Activated CD8-positive, alpha-beta T cell treated with anti-CD3 and anti-CD28 coated beads for 36 hours (primary cell): Measurements from ENCODE around the gene LEF1. TPM values are rescaled to one million over a fixed set of nuclear protein-coding genes. Genes with fewer than 3 reads are reported as not detected.
A peak's percentile ranks its signal among the peaks of the same experiment; 100 is the strongest.

Experiments
- ATAC-seq: fragments of 200-7000 bp; cut with Tn5 transposase; one replicate; pipeline ENCODE4 v1.10.0; 2021; ENCODE audit warnings: mild to moderate bottlenecking, moderate library complexity
- CTCF ChIA-PET: fragments of 350-600 bp; sonication (Branson Sonifier 250); formaldehyde crosslinking; loops from one replicate; lab custom pipeline; 2021; ENCODE audit warnings: antibody characterized with exemption; lab: Charles Lee
- POLR2A ChIA-PET: fragments of 350-600 bp; sonication (Branson Sonifier 250); formaldehyde crosslinking; loops from one replicate; lab custom pipeline; 2021; ENCODE audit warnings: antibody characterized with exemption; lab: Charles Lee
- DNase-seq: peaks from one replicate; pipeline ENCODE4 v3.0.0-alpha.2; 2020
- H3K27ac Mint-ChIP-seq: one replicate; pipeline ENCODE4 v1.8.0; 2021; ENCODE audit warnings: mild to moderate bottlenecking, mixed read lengths
- H3K27me3 Mint-ChIP-seq: one replicate; pipeline ENCODE4 v1.8.0; 2021; ENCODE audit warnings: mixed read lengths
- H3K36me3 Mint-ChIP-seq: one replicate; pipeline ENCODE4 v1.8.0; 2021; ENCODE audit warnings: low read depth, mixed read lengths
- H3K4me1 Mint-ChIP-seq: one replicate; pipeline ENCODE4 v1.8.0; 2021; ENCODE audit warnings: low read depth, mixed read lengths
- H3K4me3 Mint-ChIP-seq: one replicate; pipeline ENCODE4 v1.8.0; 2021; ENCODE audit warnings: mild to moderate bottlenecking, moderate library complexity, mixed read lengths
- H3K9me3 Mint-ChIP-seq: one replicate; pipeline ENCODE4 v1.8.0; 2021; ENCODE audit warnings: mixed read lengths
- intact Hi-C: fragments of 100-400 bp; cut with micrococcal nuclease; formaldehyde crosslinking; loops from one replicate; pipeline ENCODE4 v1.10.0; 2022
- total RNA-seq, 2 experiments: library from RNA; stranded (reverse); gene quantifications; one replicate each; pipeline ENCODE4 v1.2.3, GENCODE V29; 2021
- TF ChIP-seq, protein P1 (sequence below): fragments of 200-600 bp; IDR thresholded peaks from one replicate; pipeline ENCODE4 v1.8.0; 2022; ENCODE audit warnings: antibody characterized with exemption, mild to moderate bottlenecking

Gene LEF1
- total RNA-seq, 2 experiments from 2014 or later: 178 to 182 TPM

DNA sequence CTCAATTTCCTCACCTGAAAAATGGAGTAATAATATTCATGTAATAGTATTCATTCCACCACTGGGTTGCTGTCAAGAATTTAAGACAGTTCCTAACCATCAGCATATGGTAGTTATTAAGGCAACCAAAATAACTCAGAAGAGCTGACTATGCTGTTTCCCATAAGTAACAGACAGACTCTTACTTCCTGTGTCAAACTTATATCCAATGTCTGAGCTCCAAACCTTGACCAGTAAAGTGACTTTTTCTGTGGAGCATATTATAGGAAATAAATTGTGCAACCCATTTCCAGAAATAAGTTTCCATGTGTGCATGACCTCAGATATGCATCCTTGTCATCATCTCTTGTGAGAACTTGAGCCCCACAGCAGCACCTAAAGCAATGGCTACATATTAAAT is 100.3 kb downstream of the LEF1 start:
- Mint-ChIP-seq H3K27me3 (no peaks in the 10 kb centered on the region), H3K36me3 (peaks cover 60% of the 10 kb centered on the region)

DNA sequence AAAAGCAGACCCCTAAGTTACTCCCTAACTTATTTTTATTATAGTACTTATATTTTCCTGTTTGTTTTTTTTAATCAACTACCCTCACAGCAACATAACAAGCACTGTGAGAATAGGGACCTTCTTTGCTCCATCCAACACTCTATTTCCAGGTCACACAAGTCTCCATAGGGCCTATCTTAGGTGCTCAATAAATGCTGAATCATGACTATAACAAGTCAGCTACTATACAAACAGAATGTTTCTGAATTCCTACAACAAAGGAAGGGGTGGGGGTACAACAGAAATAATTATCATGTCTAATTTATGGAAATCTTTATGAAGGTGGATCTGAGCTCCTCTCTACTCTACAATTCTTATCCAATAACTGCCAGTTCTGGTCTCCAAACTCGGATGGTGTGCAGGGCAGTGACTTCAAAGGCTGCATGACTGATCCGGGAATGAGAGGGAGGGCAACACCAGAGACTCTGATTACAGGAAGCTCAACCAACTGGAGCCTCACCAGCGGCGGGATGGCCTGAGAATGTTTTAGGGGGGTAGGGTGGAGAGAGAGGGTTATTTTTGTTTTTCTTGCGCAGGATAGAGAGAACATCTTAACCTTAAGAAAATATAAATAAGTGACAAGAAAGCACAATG is 107.9 kb downstream of the LEF1 start:
- no peak overlapping the region for H3K4me3 Mint-ChIP-seq
- CTCF ChIA-PET: interaction anchor here (0.8 to 3.0 kb wide), 6 partner anchors 8 to 512 kb away, joined by 3 to 13 read pairs (median 6); no protein-coding TSS in a partner anchor
- ATAC-seq: no peak
- peaks cover 39% of the 10 kb centered on the region for H3K36me3 Mint-ChIP-seq
- POLR2A ChIA-PET: interaction anchor here (0.6 to 1.4 kb wide), 12 partner anchors 11 to 110 kb away, joined by 3 to 6 read pairs (median 3); no protein-coding TSS in a partner anchor
- no peaks in the 10 kb centered on the region for H3K27me3 Mint-ChIP-seq
- H3K27ac Mint-ChIP-seq: peak overlapping the region; percentile 62
- intact Hi-C loops: no loop called here
- H3K9me3 Mint-ChIP-seq: no peaks in the 10 kb centered on the region
- DNase-seq: no peak
- TF ChIP-seq, protein P1, sequence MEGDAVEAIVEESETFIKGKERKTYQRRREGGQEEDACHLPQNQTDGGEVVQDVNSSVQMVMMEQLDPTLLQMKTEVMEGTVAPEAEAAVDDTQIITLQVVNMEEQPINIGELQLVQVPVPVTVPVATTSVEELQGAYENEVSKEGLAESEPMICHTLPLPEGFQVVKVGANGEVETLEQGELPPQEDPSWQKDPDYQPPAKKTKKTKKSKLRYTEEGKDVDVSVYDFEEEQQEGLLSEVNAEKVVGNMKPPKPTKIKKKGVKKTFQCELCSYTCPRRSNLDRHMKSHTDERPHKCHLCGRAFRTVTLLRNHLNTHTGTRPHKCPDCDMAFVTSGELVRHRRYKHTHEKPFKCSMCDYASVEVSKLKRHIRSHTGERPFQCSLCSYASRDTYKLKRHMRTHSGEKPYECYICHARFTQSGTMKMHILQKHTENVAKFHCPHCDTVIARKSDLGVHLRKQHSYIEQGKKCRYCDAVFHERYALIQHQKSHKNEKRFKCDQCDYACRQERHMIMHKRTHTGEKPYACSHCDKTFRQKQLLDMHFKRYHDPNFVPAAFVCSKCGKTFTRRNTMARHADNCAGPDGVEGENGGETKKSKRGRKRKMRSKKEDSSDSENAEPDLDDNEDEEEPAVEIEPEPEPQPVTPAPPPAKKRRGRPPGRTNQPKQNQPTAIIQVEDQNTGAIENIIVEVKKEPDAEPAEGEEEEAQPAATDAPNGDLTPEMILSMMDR: no peak
- peaks cover 74% of the 10 kb centered on the region for H3K4me1 Mint-ChIP-seq

More for the DNA sequence above, 100.3 kb downstream of the LEF1 start:
- no peak overlapping the region for H3K27ac Mint-ChIP-seq
- intact Hi-C loops: no loop called here
- ATAC-seq: no peak
- ChIA-PET CTCF (interaction anchor here (0.6 to 1.2 kb wide), 2 partner anchors 45 to 95 kb away, joined by 3 to 4 read pairs; no protein-coding TSS in a partner anchor), POLR2A (interaction anchor here (1.1 kb wide), 2 partner anchors 33 to 78 kb away, joined by 3 to 4 read pairs; no protein-coding TSS in a partner anchor)
- H3K4me3 Mint-ChIP-seq: no peak overlapping the region
- peaks cover 72% of the 10 kb centered on the region for H3K4me1 Mint-ChIP-seq
- no peaks in the 10 kb centered on the region for H3K9me3 Mint-ChIP-seq
- no peak for DNase-seq
- TF ChIP-seq, protein P1: no peak

DNA sequence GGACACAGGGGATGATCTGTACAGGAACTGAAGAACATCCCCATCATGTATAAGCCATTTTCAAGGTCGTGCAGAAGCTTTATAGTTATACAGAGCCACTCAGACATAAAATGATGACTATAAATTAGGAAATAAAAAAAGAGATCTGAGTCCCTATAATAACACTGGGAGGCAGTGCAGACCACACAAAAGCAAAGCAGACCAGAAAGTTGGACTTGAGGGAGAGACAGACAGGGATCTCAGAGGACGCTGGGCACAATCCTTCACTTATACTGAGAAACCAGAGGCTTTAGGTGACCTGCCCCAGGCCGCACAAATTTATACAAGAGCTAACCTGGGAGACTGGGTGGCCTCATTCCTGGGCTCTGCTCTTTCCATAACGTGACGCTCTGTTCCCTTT is 108.6 kb downstream of the LEF1 start:
- TF ChIP-seq, protein P1: peak; percentile 26
- Mint-ChIP-seq H3K27ac (peak overlapping the region; percentile 62), H3K4me1 (peaks cover 74% of the 10 kb centered on the region), H3K4me3 (no peak overlapping the region), H3K27me3 (no peaks in the 10 kb centered on the region), H3K36me3 (peaks cover 43% of the 10 kb centered on the region), H3K9me3 (no peaks in the 10 kb centered on the region)
- peak; percentile 19 for ATAC-seq
- DNase-seq: no peak
- ChIA-PET CTCF (interaction anchor here (0.7 to 3.4 kb wide), 8 partner anchors 10 to 512 kb away, joined by 3 to 16 read pairs (median 4); no protein-coding TSS in a partner anchor), POLR2A (interaction anchor here (0.6 to 1.4 kb wide), 10 partner anchors 10 to 110 kb away, joined by 3 to 5 read pairs (median 3); no protein-coding TSS in a partner anchor)
- intact Hi-C loops: no loop called here

DNA sequence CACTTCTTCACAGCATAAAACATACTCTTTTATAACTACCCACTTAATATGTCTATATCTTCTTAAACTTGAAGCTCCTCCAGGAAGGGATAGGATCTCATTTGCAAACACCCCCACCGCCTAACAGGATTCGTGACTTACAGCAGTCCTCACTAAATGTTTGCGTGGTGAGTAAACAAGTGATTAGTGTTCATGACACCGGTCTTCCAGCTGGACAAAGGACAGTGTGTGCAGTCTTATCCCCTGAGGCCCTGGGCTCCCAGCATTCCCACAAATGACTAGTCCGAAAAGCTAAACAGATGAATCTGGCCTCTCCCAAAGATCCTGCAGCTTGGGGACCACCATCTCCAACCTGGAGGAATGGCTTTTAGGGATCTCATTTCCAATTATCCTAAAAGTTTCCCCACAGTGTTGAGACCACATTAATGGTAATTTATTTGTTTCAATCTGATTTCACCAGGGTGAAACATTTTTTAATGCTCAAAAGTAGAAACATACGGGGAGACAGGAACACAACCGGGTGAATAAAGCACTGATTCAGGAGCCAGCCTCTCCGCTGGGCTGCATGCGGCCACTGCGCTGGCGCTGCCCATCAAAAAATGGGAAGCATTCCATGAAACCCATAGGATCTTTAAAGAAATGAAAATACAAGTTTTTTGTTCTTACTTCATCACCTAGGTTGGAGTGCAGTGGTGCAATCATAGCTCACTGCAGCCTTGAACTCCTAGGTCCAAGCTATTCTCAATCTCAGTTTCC is 109.9 kb downstream of the LEF1 start:
- intact Hi-C loops: no loop called here
- no peak for ATAC-seq
- Mint-ChIP-seq H3K27ac (peak overlapping the region; percentile 55), H3K9me3 (no peaks in the 10 kb centered on the region), H3K36me3 (peaks cover 38% of the 10 kb centered on the region), H3K27me3 (no peaks in the 10 kb centered on the region), H3K4me3 (no peak overlapping the region), H3K4me1 (peaks cover 75% of the 10 kb centered on the region)
- no peak for DNase-seq
- POLR2A ChIA-PET: no interaction called here
- TF ChIP-seq, protein P1: no peak
- CTCF ChIA-PET: interaction anchor here (0.9 to 3.4 kb wide), 8 partner anchors 9 to 514 kb away, joined by 3 to 16 read pairs (median 4); partner anchors contain the start of gene LEF1
